GM12874 (cell line): ENCODE results near the gene USP2.

Source experiments
- CTCF ChIP-seq: IDR thresholded peaks from 2 replicates; pipeline ENCODE4 v1.5.1; 2011; ENCODE audit warnings: low read depth, mild to moderate bottlenecking, control low read depth, low read length, moderate library complexity; ENCODE audit not compliant: insufficient read depth

The USP2 gene

DNA sequence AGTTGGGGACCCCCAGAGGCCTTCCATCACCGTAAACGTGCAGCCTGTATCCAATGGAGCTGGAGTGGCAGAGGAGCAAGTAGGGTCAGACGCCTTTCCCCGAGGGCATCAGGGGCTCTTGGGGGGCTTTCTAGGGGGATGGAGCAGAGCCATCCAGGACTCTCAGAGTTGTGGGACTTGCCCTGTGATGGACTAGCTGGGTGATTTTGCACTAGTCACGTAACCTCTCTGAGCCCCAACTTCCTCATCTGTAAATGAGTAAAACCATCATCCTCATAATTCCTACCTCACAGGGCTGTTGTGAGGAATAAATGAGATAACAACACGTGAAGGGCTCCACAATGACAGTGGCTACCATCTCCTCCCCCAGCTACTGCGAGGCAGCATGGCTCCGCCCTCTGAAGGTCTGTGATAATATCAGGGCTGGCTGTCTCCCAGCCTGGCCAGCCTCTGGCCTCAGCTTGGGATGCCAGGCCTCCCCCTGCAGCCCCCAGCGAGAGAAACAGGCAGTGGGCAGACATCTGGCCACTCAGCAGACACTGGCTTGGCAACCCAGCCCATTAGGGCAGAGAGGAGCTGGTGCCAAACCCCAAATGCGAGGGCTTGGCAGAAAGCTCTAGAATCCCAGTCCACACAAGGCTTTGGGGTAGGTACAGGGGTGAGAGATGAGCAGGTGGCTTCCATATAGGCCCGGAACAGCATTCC lies 6.7 kb downstream of the USP2 start:
- TF ChIP-seq CTCF, result no peak

DNA sequence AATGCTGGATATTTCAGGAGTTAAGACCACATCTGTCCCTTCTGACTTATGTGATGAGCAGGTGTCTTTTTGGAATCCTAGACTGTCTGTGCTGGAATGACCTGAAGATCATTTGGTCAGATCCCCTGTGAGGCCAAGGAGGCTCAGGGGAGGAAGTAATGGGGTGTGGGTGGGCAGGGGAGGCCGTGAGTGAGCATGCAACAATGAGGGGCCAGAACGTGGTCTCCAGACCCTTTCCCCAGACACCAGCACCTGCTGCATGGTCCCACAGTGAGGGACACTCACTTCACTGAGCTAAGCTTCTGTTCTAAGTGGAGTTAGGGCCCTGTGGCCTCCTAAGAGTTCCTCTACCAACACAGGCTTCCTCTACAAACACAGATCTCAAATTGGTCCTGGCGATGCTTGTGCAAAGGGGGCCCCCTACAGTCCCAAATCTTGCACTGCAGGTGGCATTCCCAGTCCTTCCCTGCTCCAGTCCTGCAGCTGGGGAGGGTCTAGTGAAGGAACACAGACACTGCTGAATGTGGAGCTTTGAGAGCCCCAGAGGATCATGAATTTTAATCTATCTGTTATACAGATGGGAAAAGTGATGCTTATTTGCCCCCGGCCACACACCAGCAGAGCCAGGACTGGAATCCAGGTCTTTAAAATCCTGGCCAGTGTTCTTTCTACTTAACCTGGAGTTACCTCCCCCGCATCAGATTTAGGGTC lies 7.4 kb downstream of the USP2 start:
- peak; percentile 76 for TF ChIP-seq CTCF

DNA sequence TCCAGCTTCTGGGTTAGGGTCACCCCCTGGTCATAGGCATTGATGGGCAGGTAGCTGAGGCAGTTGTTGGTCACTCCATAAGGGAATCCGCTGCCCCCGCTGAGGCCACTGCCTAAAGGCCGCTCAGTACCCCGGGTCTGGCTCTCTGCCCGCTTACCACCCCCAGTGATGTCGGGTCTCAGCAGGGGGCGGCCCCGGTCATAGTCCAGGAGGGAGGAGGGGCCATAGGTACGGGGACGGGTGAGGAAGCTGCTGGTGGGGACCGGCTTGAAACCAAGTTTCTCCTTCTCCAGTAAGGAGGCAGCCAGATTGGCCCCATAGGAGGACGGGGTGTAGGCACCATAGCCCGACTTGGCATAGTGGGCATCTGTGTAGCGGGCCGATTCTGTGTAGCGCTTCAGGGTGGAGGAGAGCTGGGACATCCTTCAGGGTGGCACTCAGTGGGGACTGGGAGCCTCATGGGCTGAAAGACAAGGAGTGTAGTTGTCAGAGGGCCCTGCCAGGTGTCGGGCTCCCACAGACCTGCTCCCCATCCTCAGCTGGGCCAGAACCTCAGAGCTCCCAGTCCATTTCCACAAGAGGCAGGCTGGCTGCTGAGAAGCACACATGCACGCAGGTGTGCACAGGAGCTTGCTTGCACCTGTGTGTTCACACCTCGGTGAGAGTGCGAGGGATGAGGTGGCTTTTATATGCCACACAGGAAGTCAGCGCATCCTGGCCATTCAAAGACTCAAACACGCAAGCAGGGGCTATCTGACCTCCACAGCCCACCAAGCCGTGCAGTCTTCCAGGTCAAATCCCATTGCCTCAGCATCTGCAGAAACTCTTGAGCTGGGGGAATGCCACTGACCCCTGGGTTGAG lies 8.2 kb downstream of the USP2 start:
- TF ChIP-seq CTCF, result no peak

DNA sequence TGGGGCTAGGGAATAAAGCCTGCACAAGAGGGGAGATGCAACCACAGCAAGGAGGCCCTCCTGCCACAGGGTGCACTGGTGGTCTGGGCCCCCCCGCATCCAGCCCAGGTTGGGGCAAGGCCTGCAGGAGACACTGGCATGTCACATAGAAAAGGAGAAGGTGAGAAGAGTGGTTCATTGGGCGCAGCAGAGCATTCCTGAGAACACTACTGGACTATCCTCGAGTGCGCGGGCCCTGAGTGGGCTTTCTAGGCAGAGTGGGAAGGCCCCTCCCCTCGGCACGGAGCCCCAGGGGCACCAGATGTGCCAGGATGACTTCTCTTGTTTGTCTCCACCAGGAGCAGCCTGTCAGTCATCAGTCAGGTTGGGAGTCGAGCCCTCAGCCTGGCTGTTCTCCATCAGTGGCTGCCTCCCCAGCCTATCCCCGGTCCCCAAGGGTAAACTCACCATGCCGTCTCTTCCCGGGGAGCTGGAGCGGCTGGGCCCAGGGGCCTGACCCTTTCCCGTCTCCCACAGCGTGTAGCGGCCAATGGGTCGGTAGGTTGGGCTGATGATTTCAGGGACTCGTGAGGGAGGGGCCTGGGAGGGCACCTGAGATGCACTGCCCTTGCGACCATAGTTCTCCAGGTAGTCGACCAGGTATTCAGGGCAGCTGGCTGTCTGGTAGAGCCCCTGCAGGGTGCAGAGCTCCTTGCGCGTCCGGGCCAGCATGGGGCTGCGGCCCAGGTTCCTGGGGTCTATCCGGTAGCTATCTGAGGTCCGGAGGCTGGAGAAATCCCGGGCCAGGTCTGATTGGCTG lies 9.0 kb downstream of the USP2 start:
- no peak for TF ChIP-seq CTCF

GRCh38 chr11:119371778-119372182 lies 9.7 kb downstream of the USP2 start:
- no peak for TF ChIP-seq CTCF

DNA sequence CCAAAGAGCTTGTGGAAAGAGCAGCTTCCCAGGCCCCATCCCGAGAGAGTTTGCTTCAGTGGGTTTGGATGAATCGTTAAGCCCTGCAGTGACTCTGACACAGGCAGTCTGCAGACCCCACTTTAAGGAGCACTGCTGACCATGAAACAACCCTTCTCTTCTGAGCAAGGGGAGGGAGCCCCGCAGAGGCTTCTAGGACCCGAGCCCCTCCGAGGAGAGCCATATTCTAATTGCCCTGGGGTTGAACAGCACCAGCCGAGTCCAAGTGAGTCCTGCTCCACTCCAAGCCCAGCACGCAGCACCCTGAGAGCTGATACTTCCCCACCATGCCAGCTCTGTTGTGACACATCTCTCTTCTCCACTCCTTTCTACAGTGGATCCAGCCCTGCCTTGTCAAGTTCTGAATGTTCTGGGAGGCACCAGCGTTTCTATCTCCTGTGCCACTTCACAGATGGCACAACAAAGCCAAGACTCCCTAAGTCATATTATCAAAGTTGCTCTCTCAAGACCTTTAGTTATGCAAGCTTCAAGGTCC lies 10.4 kb downstream of the USP2 start:
- no peak for TF ChIP-seq CTCF
